Mesothelial cell of epicardium (in vitro differentiated cells): Measurements from ENCODE around the gene FRMPD4. TPM values are rescaled to one million over a fixed set of nuclear protein-coding genes. Genes with fewer than 3 reads are reported as not detected.

ENCODE experiments used
- DNase-seq, 2 experiments: peaks; one replicate each; pipeline ENCODE4 v3.0.0; 2021; ENCODE audit warnings: low spot score in 2 of 2; ENCODE audit not compliant: unreplicated experiment in 2 of 2
- H3K27ac Mint-ChIP-seq: 2 replicates; pipeline ENCODE4 v1.8.0; 2021; ENCODE audit warnings: mixed read lengths
- H3K27me3 Mint-ChIP-seq: 2 replicates; pipeline ENCODE4 v1.8.0; 2021; ENCODE audit warnings: low read depth, mixed read lengths
- H3K36me3 Mint-ChIP-seq: 2 replicates; pipeline ENCODE4 v1.8.0; 2021; ENCODE audit warnings: mixed read lengths
- H3K4me1 Mint-ChIP-seq: 2 replicates; pipeline ENCODE4 v1.8.0; 2021; ENCODE audit warnings: mixed read lengths
- H3K4me3 Mint-ChIP-seq: 2 replicates; pipeline ENCODE4 v1.8.0; 2021; ENCODE audit warnings: mild to moderate bottlenecking, moderate library complexity, mixed read lengths
- H3K9me3 Mint-ChIP-seq: 2 replicates; pipeline ENCODE4 v1.8.0; 2021; ENCODE audit warnings: mixed read lengths
- total RNA-seq: library from RNA; stranded (reverse); gene quantifications from 3 replicates; pipeline ENCODE4 v1.2.1, GENCODE V29; 2021
- TF ChIP-seq, protein P1 (sequence below): fragments of 200-600 bp; sonication (generic); IDR thresholded peaks from one replicate; pipeline ENCODE4 v1.5.0; 2021; ENCODE audit warnings: antibody characterized with exemption; ENCODE audit not compliant: unreplicated experiment

FRMPD4 gene
- total RNA-seq, 1 donor from 2014 or later, result not detected

GRCh38 chrX:12223650-12224049 is 85.4 kb downstream of the FRMPD4 start:
- DNase-seq, result no peak
- peaks cover 15% of the 10 kb centered on the region for H3K27me3 Mint-ChIP-seq
- H3K4me3 Mint-ChIP-seq, result no peak overlapping the region
- H3K9me3 Mint-ChIP-seq, result peaks cover 36% of the 10 kb centered on the region
- no peak overlapping the region for H3K27ac Mint-ChIP-seq
- TF ChIP-seq, protein P1, sequence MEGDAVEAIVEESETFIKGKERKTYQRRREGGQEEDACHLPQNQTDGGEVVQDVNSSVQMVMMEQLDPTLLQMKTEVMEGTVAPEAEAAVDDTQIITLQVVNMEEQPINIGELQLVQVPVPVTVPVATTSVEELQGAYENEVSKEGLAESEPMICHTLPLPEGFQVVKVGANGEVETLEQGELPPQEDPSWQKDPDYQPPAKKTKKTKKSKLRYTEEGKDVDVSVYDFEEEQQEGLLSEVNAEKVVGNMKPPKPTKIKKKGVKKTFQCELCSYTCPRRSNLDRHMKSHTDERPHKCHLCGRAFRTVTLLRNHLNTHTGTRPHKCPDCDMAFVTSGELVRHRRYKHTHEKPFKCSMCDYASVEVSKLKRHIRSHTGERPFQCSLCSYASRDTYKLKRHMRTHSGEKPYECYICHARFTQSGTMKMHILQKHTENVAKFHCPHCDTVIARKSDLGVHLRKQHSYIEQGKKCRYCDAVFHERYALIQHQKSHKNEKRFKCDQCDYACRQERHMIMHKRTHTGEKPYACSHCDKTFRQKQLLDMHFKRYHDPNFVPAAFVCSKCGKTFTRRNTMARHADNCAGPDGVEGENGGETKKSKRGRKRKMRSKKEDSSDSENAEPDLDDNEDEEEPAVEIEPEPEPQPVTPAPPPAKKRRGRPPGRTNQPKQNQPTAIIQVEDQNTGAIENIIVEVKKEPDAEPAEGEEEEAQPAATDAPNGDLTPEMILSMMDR, result no peak
- no peaks in the 10 kb centered on the region for H3K4me1 Mint-ChIP-seq
- no peaks in the 10 kb centered on the region for H3K36me3 Mint-ChIP-seq

- H3K4me1 Mint-ChIP-seq, result no peaks in the 10 kb centered on the region
- no peaks in the 10 kb centered on the region for H3K36me3 Mint-ChIP-seq
- TF ChIP-seq, protein P1, result no peak
- no peak overlapping the region for H3K4me3 Mint-ChIP-seq
- no peak for DNase-seq
- peaks cover 35% of the 10 kb centered on the region for H3K9me3 Mint-ChIP-seq
- H3K27me3 Mint-ChIP-seq, result peaks cover 17% of the 10 kb centered on the region
- H3K27ac Mint-ChIP-seq, result no peak overlapping the region
These were observed 86.8 kb downstream of the FRMPD4 start for GRCh38 chrX:12225107-12225506.

DNA sequence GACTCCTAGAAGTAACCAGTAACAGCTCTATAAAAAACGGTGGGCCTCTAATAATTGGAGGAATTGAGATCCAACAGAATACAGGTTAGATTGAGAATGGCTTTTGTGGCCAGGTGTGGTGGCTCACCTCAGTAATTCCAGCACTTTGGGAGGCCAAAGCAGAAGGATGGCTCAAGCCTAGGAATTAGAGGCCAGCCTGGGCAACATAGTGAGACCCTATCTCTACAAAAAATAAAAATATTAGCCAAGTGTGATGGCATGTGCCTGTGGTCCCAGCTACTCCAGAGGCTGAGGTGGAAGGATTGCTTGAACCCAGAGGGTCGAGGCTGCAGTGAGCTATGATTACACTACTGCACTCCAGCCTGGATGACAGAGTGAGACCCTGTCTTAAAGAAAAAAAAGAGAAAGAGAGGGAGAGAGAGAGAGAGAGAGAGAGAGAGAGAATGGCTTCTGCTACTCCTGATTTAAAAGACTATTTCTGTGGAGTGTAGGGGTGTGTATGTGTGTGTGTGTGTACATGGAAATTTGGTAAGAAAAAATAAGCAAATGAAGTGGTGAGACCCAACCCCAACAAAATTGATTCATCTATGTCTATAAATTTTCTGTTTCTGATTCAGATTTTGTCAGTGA is 89.3 kb downstream of the FRMPD4 start:
- Mint-ChIP-seq H3K4me1 (no peaks in the 10 kb centered on the region), H3K4me3 (no peak overlapping the region)
- TF ChIP-seq, protein P1, result no peak

DNA sequence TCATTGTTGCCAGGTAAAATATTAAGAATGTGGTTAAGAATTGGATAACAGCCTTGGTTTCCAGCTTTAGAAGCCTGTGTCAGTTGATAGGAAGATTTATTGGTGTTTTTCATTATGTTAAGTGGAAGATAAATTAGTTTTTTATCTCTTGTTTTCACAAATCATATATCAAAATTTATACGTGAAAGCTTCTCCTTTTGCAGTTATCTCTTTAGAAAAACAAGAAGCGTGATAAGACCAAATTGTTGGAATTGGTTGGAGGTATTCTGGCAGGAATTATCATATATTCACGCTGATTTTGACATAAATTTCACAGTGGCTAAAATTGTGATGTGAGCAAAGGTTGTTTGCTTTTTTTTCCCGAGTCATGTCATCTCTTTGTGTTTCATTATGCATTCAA is 90.6 kb downstream of the FRMPD4 start:
- TF ChIP-seq, protein P1, result no peak
- Mint-ChIP-seq H3K27ac (no peak overlapping the region), H3K27me3 (peaks cover 11% of the 10 kb centered on the region), H3K4me1 (no peaks in the 10 kb centered on the region), H3K36me3 (no peaks in the 10 kb centered on the region), H3K9me3 (peaks cover 19% of the 10 kb centered on the region), H3K4me3 (no peak overlapping the region)
- DNase-seq, result no peak

More for the DNA sequence above, 89.3 kb downstream of the FRMPD4 start:
- H3K9me3 Mint-ChIP-seq, result peaks cover 28% of the 10 kb centered on the region
- H3K27me3 Mint-ChIP-seq, result peaks cover 14% of the 10 kb centered on the region
- H3K27ac Mint-ChIP-seq, result no peak overlapping the region
- no peak for DNase-seq
- H3K36me3 Mint-ChIP-seq, result no peaks in the 10 kb centered on the region

GRCh38 chrX:12229986-12230385 is 91.7 kb downstream of the FRMPD4 start:
- H3K9me3 Mint-ChIP-seq, result peaks cover 25% of the 10 kb centered on the region
- DNase-seq, result no peak
- H3K27me3 Mint-ChIP-seq, result peaks cover 11% of the 10 kb centered on the region
- TF ChIP-seq, protein P1, result no peak
- H3K4me1 Mint-ChIP-seq, result no peaks in the 10 kb centered on the region
- H3K36me3 Mint-ChIP-seq, result no peaks in the 10 kb centered on the region
- H3K4me3 Mint-ChIP-seq, result no peak overlapping the region
- H3K27ac Mint-ChIP-seq, result no peak overlapping the region
